Astrocyte of the spinal cord (primary cell): Measurements from ENCODE around the gene APBB1IP.

Experiments
- DNase-seq: peaks from one replicate; pipeline ENCODE4 v3.0.0; 2011; ENCODE audit warnings: low read depth, low spot score
- H3K4me3 ChIP-seq: 2 replicates; pipeline ENCODE4 v1.5.1; 2011; ENCODE audit warnings: low read depth, mild to moderate bottlenecking, low read length, moderate library complexity
- CTCF ChIP-seq: IDR thresholded peaks from 2 replicates; pipeline ENCODE4 v1.5.1; 2012; ENCODE audit warnings: low read depth, mild to moderate bottlenecking, low read length, inconsistent platforms
- in situ Hi-C: cut with HindIII; loops from 2 replicates; pipeline ENCODE4 v1.10.0; 2017; ENCODE audit warnings: low sequenced_read_pairs

APBB1IP gene

GRCh38 chr10:26410356-26410755 is 27.8 kb upstream of the APBB1IP start:
- no peak for TF ChIP-seq CTCF
- in situ Hi-C loops: no loop called here
- H3K4me3 ChIP-seq: no peak overlapping the region
- no peak for DNase-seq

DNA sequence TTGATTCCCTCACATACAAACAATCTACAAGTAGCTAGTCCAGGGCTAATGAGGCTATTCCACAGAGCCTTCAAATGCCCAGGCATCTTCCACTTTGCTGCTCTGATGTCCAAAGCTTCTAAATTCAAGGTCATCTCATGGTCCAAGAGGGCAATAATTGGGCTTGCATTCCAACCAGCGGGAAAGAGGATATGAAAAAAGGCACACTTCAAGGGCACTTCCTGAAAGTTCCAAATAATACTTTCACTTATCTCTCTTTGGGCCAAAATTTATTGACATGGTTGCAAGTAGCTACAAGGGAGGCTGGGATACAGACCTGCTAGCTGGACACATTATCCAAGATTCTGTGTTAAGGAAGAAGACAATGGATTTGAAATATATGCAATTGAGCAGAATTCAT is 25.2 kb upstream of the APBB1IP start:
- TF ChIP-seq CTCF: no peak
- DNase-seq: no peak
- in situ Hi-C loops: no loop called here
- H3K4me3 ChIP-seq: no peak overlapping the region

GRCh38 chr10:26413375-26413774 is 24.8 kb upstream of the APBB1IP start:
- H3K4me3 ChIP-seq: no peak overlapping the region
- DNase-seq: no peak
- TF ChIP-seq CTCF: no peak
- in situ Hi-C loops: no loop called here

DNA sequence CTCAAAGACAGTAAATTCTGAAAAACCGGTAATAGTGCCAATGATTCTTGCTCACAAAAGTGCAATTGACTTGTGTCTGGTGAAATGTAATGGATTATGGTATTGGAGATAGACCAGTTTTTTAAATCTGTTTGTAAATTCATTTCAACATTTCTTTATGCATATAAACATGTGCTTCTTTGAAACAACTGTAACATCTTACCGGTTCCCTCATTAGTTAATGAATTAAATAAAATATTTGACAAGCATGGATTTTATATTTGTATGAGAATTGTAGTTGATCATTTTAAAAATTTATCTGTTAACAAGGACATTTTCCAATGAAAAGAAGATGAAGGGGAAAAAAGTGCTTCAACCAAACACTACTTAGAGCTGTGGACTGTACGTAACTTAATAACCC is 21.0 kb upstream of the APBB1IP start:
- in situ Hi-C loops: no loop called here
- H3K4me3 ChIP-seq: no peak overlapping the region
- TF ChIP-seq CTCF: no peak
- no peak for DNase-seq

- H3K4me3 ChIP-seq: no peak overlapping the region
- TF ChIP-seq CTCF: no peak
- no peak for DNase-seq
- in situ Hi-C loops: no loop called here
These were observed 15.2 kb upstream of the APBB1IP start for GRCh38 chr10:26422977-26423376.

DNA sequence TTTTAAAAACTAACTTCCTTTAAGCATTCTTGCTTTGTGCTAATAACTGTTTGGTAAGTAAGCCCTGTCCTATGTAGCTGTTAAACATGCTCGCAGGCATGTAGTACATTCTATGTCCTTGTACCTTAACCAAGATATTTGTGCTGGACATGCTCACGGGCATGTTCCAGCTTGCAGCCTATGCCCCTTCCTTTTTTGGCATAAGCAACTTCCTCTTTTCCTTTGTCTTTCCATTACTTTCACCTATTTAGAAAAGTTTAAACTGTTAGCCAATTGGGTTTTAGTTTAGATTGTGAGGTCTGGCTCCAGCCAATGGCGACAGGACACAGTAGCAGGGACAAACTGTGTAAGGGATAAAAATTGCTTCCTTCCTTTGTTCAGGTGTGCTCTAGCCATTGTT is 14.4 kb upstream of the APBB1IP start:
- no peak overlapping the region for H3K4me3 ChIP-seq
- no peak for TF ChIP-seq CTCF
- DNase-seq: no peak
- in situ Hi-C loops: no loop called here

DNA sequence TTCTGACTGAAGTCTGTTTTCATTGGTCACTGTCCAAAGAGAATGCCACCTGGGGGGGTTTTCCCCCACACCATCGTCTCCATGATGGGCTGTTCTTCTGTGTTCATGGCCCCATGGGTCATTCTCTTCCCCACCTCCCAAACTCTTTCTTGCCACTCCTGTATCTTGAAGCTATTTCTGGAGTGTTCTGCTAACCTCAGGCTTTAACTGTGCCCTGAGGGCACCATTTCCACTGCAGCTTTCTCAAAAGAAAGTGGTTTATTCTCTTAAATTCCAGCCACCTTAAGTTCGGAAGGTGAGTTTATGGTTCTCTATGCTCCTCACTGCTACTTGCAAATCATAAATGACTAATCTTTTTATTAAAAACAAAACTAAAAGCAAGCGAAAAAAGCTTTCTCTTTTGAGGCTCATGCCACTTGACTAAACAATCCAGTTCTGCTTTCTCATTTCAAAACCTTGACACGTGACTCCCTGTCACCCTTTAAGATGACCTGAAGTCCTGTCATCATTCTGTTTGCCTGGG is 7.4 kb upstream of the APBB1IP start:
- no peak for TF ChIP-seq CTCF
- in situ Hi-C loops: no loop called here
- DNase-seq: no peak
- no peak overlapping the region for H3K4me3 ChIP-seq
